Endothelial cell of umbilical vein (primary cell): ENCODE data around the gene FOLR2. TPM values are rescaled to one million over a fixed set of nuclear protein-coding genes. Genes with fewer than 3 reads are reported as not detected.

Experiments
- BruUV-seq: library from RNA; stranded (reverse); fragments of 400-500 nt; replicated peaks from 2 replicates; lab custom pipeline; 2021; lab: Mats Ljungman, UMichigan
- CTCF ChIA-PET: fragments of 300-600, 350-600 bp; sonication (Branson Sonifier 250); formaldehyde crosslinking; loops from one replicate; lab custom pipeline; 2021; ENCODE audit warnings: antibody characterized with exemption, inconsistent platforms; lab: Charles Lee
- POLR2A ChIA-PET: fragments of 300-600, 350-600 bp; sonication (Branson Sonifier 250); formaldehyde crosslinking; loops from one replicate; lab custom pipeline; 2021; ENCODE audit warnings: antibody characterized with exemption, inconsistent platforms; lab: Charles Lee
- DNase-seq: peaks from one replicate; pipeline ENCODE4 v3.0.0-alpha.2; 2011; ENCODE audit warnings: low read depth, low spot score
- FAIRE-seq: peaks from 2 replicates; lab custom pipeline; 2011; peaks lifted over from hg19 to GRCh38; lab: Jason Lieb, UNC
- H2AFZ ChIP-seq: 2 replicates; pipeline ENCODE4 v1.6.0; 2012; ENCODE audit warnings: low read depth, low read length, control low read depth, inconsistent platforms
- H3K27ac ChIP-seq: 2 replicates; pipeline ENCODE4 v1.5.1; 2011; ENCODE audit warnings: low read depth, mild to moderate bottlenecking, control low read depth, low read length, moderate library complexity; ENCODE audit not compliant: insufficient read depth
- H3K27me3 ChIP-seq, 2 experiments: 2 replicates each; pipeline versions ENCODE4 v1.6.0 to v1.6.1; 2011; ENCODE audit warnings: low read length in 2 of 2, mixed read lengths in 1 of 2; ENCODE audit not compliant: control insufficient read depth in 2 of 2, insufficient read depth in 2 of 2
- H3K36me3 ChIP-seq, 2 experiments: 2 replicates in 1 of 2; 3 replicates in 1 of 2; pipeline ENCODE4 v1.5.1; 2011; ENCODE audit warnings: low read length in 2 of 2, mild to moderate bottlenecking in 1 of 2, moderate library complexity in 1 of 2; ENCODE audit not compliant: control insufficient read depth in 2 of 2, insufficient read depth in 2 of 2; ENCODE audit errors: extremely low read depth in 1 of 2
- H3K4me1 ChIP-seq: 3 replicates; pipeline ENCODE4 v1.5.1; 2011; ENCODE audit warnings: mild to moderate bottlenecking, low read length; ENCODE audit not compliant: control insufficient read depth, insufficient read depth; ENCODE audit errors: extremely low read depth
- H3K4me2 ChIP-seq: 2 replicates; pipeline ENCODE4 v1.6.1; 2011; ENCODE audit warnings: low read length, control low read depth, mixed read lengths; ENCODE audit not compliant: insufficient read depth
- H3K4me3 ChIP-seq, 3 experiments: fragments of 200-600 bp in 1 of 3; sonication (generic), shearing (Covaris generic) in 1 of 3; replicated peaks in 1 of 3; 2 replicates each; pipeline ENCODE4 v1.5.1; 2011 to 2016; ENCODE audit warnings: control low read depth in 3 of 3, low read length in 3 of 3, mild to moderate bottlenecking in 2 of 3, inconsistent platforms in 1 of 3, low read depth in 1 of 3, moderate library complexity in 1 of 3; ENCODE audit not compliant: insufficient read depth in 1 of 3
- H3K79me2 ChIP-seq: 2 replicates; pipeline ENCODE4 v1.6.0; 2012; ENCODE audit warnings: low read length, inconsistent platforms; ENCODE audit not compliant: control insufficient read depth, insufficient read depth
- H3K9ac ChIP-seq: replicated peaks from 2 replicates; pipeline ENCODE3; 2011; ENCODE audit warnings: low read length, control low read depth; ENCODE audit not compliant: insufficient read depth; ENCODE audit errors: extremely low read depth
- H3K9me1 ChIP-seq: replicated peaks from 3 replicates; pipeline ENCODE4 v1.6.0; 2011; ENCODE audit warnings: mild to moderate bottlenecking, low read length; ENCODE audit not compliant: control insufficient read depth, insufficient read depth; ENCODE audit errors: extremely low read depth
- H3K9me3 ChIP-seq: replicated peaks from 2 replicates; pipeline ENCODE4 v1.5.1; 2012; ENCODE audit warnings: low read length, inconsistent platforms; ENCODE audit not compliant: control insufficient read depth, insufficient read depth
- H4K20me1 ChIP-seq: replicated peaks from 2 replicates; pipeline ENCODE3; 2011; ENCODE audit warnings: mild to moderate bottlenecking, low read length; ENCODE audit not compliant: control insufficient read depth, insufficient read depth; ENCODE audit errors: extremely low read depth
- EZH2 ChIP-seq: IDR thresholded peaks from 2 replicates; pipeline ENCODE4 v1.6.1; 2012; ENCODE audit warnings: borderline replicate concordance, low read depth, mild to moderate bottlenecking, moderate library complexity, low read length, inconsistent platforms; ENCODE audit not compliant: severe bottlenecking
- FOS ChIP-seq: IDR thresholded peaks from 2 replicates; pipeline ENCODE4 v1.6.1; 2011; ENCODE audit warnings: mild to moderate bottlenecking, low read length, moderate library complexity, borderline replicate concordance; ENCODE audit not compliant: insufficient read depth
- POLR2A ChIP-seq: IDR thresholded peaks from 2 replicates; pipeline ENCODE4 v1.6.1; 2012; ENCODE audit warnings: low read depth, mild to moderate bottlenecking, control low read depth, low read length
- POLR2AphosphoS5 ChIP-seq: IDR thresholded peaks from 2 replicates; pipeline ENCODE4 v1.6.1; 2012; ENCODE audit warnings: low read depth, mild to moderate bottlenecking, control low read depth, low read length, moderate library complexity; ENCODE audit not compliant: insufficient read depth
- dilution Hi-C: fragments of 300-500 bp; cut with MboI; formaldehyde crosslinking; loops from one replicate; pipeline ENCODE4 v1.15.0; 2019; ENCODE audit warnings: low sequenced_read_pairs; ENCODE audit not compliant: extremely low pct_ligation_motif_present
- intact Hi-C: fragments of 100-400 bp; cut with micrococcal nuclease; formaldehyde crosslinking; loops from one replicate; pipeline ENCODE4 v1.10.0; 2022
- polyA plus RNA-seq, 4 experiments: library from polyadenylated mRNA; depleted of rRNA in 3 of 4; stranded (reverse) in 3 of 4; unstranded in 1 of 4; fragments of >200 nt; gene quantifications; 2 replicates each; pipeline versions ENCODE4 v1.2.1 to v1.2.3, GENCODE V29; 2011 to 2012; ENCODE audit warnings: missing spikeins in 1 of 4
- total RNA-seq: library from RNA; stranded (reverse); gene quantifications from 2 replicates; pipeline ENCODE4 v1.2.3, GENCODE V29; 2021

FOLR2 gene
- total and polyA plus RNA-seq, 2 donors (not counting 3 experiments of a cell fraction or from before 2014, with no cell fraction given), result not detected

- POLR2A ChIA-PET, result no interaction called here
- FAIRE-seq, result no peak
- DNase-seq, result no peak
- Histone ChIP-seq H3K9me3 (no peaks in the 10 kb centered on the region), H4K20me1 (no peaks in the 10 kb centered on the region), H3K4me3 (peak overlapping the region in 1 of 3 experiments; percentile 30), H2AFZ (peak overlapping the region; percentile 23), H3K79me2 (no peaks in the 10 kb centered on the region), H3K9ac (no peak overlapping the region), H3K36me3 (peaks cover 6 to 19% of the 10 kb centered on the region in 2 experiments), H3K27me3 (peaks cover 42 to 56% of the 10 kb centered on the region in 2 experiments), H3K4me2 (peak overlapping the region; percentile 44), H3K27ac (no peak overlapping the region), H3K4me1 (peaks cover 12% of the 10 kb centered on the region), H3K9me1 (no peaks in the 10 kb centered on the region)
- BruUV-seq, result no TSS peak
- CTCF ChIA-PET, result interaction anchor here (1.3 kb wide), 2 partner anchors 174 to 191 kb away, joined by 3 to 9 read pairs; no protein-coding TSS in a partner anchor
- dilution Hi-C loops, result no loop called here
- intact Hi-C loops, result loop anchor here (2.0 kb wide), 1 partner anchor 191 kb away; no protein-coding TSS in a partner anchor
- TF ChIP-seq POLR2A (peak; percentile 58), EZH2 (peak; percentile 97), POLR2AphosphoS5 (peak; percentile 70), FOS (no peak)
These were observed 23.4 kb downstream of the FOLR2 start for GRCh38 chr11:72239849-72240460.

GRCh38 chr11:72240461-72241290 lies 24.1 kb downstream of the FOLR2 start:
- POLR2A ChIA-PET, result interaction anchor here (0.5 to 0.7 kb wide), 2 partner anchors 96 to 143 kb away, joined by 4 to 5 read pairs; no protein-coding TSS in a partner anchor
- no peak for DNase-seq
- no peaks in the 10 kb centered on the region for H3K9me3 ChIP-seq
- no peaks in the 10 kb centered on the region for H3K79me2 ChIP-seq
- CTCF ChIA-PET, result interaction anchor here (0.9 to 1.3 kb wide), 3 partner anchors 150 to 190 kb away, joined by 3 to 9 read pairs (median 3); no protein-coding TSS in a partner anchor
- no peak overlapping the region for H3K9ac ChIP-seq
- H3K9me1 ChIP-seq, result no peaks in the 10 kb centered on the region
- peaks cover 49 to 63% of the 10 kb centered on the region in 2 experiments for H3K27me3 ChIP-seq
- dilution Hi-C loops (no loop called here), intact Hi-C loops (no loop called here)
- no peak overlapping the region for H3K4me2 ChIP-seq
- FAIRE-seq, result no peak
- no peaks in the 10 kb centered on the region for H4K20me1 ChIP-seq
- peak; percentile 97 for TF ChIP-seq EZH2
- no peak for TF ChIP-seq POLR2AphosphoS5
- peaks cover 12% of the 10 kb centered on the region for H3K4me1 ChIP-seq
- BruUV-seq, result no TSS peak
- H3K36me3 ChIP-seq, result peaks cover 6 to 12% of the 10 kb centered on the region in 2 experiments
- H3K4me3 ChIP-seq, result no peak overlapping the region
- H3K27ac ChIP-seq, result no peak overlapping the region
- peak overlapping the region; percentile 23 for H2AFZ ChIP-seq
